Measurements from ENCODE around the gene RHOF.

Gene RHOF

GRCh38 chr12:121741743-121742142, 51.7 kb downstream of the RHOF start:
- Histone ChIP-seq H2BK120ac (ENCODE audit: insufficient read depth, low read length, poor library complexity) (no peak overlapping the region), H2BK5ac (ENCODE audit: low read depth, low read length, poor library complexity) (no peak overlapping the region), H3K79me2 (ENCODE audit: control insufficient read depth, insufficient read depth, low read length, poor library complexity) (no peaks in the 10 kb centered on the region), H3K36me3 (ENCODE audit: control insufficient read depth in 1 of 2, insufficient read depth in 2 of 2, low read length in 2 of 2) (no peaks in the 10 kb centered on the region), H3K9me3 (ENCODE audit: insufficient read depth, low read depth, low read length) (no peaks in the 10 kb centered on the region), H4K91ac (ENCODE audit: low read depth, low read length) (no peak overlapping the region), H3K27me3 (ENCODE audit: insufficient read depth, low read length) (no peaks in the 10 kb centered on the region), H3K27ac (ENCODE audit: low read depth, low read length) (no peak overlapping the region), H3K4ac (ENCODE audit: low read depth, low read length) (no peak overlapping the region), H3K4me1 (ENCODE audit: control insufficient read depth in 1 of 2, insufficient read depth in 2 of 2, low read length in 2 of 2) (no peaks in the 10 kb centered on the region), H2AK5ac (ENCODE audit: low read length) (no peak overlapping the region), H4K12ac (ENCODE audit: low read depth, low read length) (no peak overlapping the region), H3K79me1 (ENCODE audit: low read length) (no peaks in the 10 kb centered on the region), H3K4me3 (ENCODE audit: low read depth, low read length) (no peak overlapping the region), H3K14ac (ENCODE audit: low read length) (no peak overlapping the region), H2BK12ac (ENCODE audit: low read length) (no peak overlapping the region), H3K23ac (ENCODE audit: low read length) (no peak overlapping the region), H3K4me2 (ENCODE audit: low read length) (no peak overlapping the region), H4K8ac (ENCODE audit: low read depth, low read length) (no peak overlapping the region), H3K18ac (ENCODE audit: low read length) (no peak overlapping the region), H2AFZ (ENCODE audit: insufficient read depth, low read length, poor library complexity) (no peak overlapping the region), H3K9ac (ENCODE audit: low read length) (no peak overlapping the region)
- no peak for DNase-seq
- WGBS (ENCODE audit: extremely low coverage, insufficient coverage, insufficient read length) = no CpG with 5 or more reads among the region's 6 CpGs

- no peak overlapping the region for H2BK120ac ChIP-seq (ENCODE audit: insufficient read depth, low read length, poor library complexity)
- H3K9ac ChIP-seq (ENCODE audit: low read length) = no peak overlapping the region
- no peak overlapping the region for H3K23ac ChIP-seq (ENCODE audit: low read length)
- H3K27ac ChIP-seq (ENCODE audit: low read depth, low read length) = no peak overlapping the region
- no peak overlapping the region for H2BK5ac ChIP-seq (ENCODE audit: low read depth, low read length, poor library complexity)
- H3K79me1 ChIP-seq (ENCODE audit: low read length) = no peaks in the 10 kb centered on the region
- H2AFZ ChIP-seq (ENCODE audit: insufficient read depth, low read length, poor library complexity) = no peak overlapping the region
- H3K4me3 ChIP-seq (ENCODE audit: low read depth, low read length) = no peak overlapping the region
- H3K79me2 ChIP-seq (ENCODE audit: control insufficient read depth, insufficient read depth, low read length, poor library complexity) = no peaks in the 10 kb centered on the region
- no peak overlapping the region for H4K91ac ChIP-seq (ENCODE audit: low read depth, low read length)
- no peaks in the 10 kb centered on the region for H3K4me1 ChIP-seq (ENCODE audit: control insufficient read depth in 1 of 2, insufficient read depth in 2 of 2, low read length in 2 of 2)
- H2BK12ac ChIP-seq (ENCODE audit: low read length) = no peak overlapping the region
- no peak overlapping the region for H4K12ac ChIP-seq (ENCODE audit: low read depth, low read length)
- no peaks in the 10 kb centered on the region for H3K36me3 ChIP-seq (ENCODE audit: control insufficient read depth in 1 of 2, insufficient read depth in 2 of 2, low read length in 2 of 2)
- H3K4me2 ChIP-seq (ENCODE audit: low read length) = no peak overlapping the region
- H2AK5ac ChIP-seq (ENCODE audit: low read length) = no peak overlapping the region
- WGBS (ENCODE audit: extremely low coverage, insufficient coverage, insufficient read length) = no CpG with 5 or more reads among the region's 4 CpGs
- no peak for DNase-seq
- H3K14ac ChIP-seq (ENCODE audit: low read length) = no peak overlapping the region
- H3K4ac ChIP-seq (ENCODE audit: low read depth, low read length) = no peak overlapping the region
- H3K27me3 ChIP-seq (ENCODE audit: insufficient read depth, low read length) = no peaks in the 10 kb centered on the region
- no peak overlapping the region for H4K8ac ChIP-seq (ENCODE audit: low read depth, low read length)
- no peaks in the 10 kb centered on the region for H3K9me3 ChIP-seq (ENCODE audit: insufficient read depth, low read depth, low read length)
- no peak overlapping the region for H3K18ac ChIP-seq (ENCODE audit: low read length)
These were observed 52.6 kb downstream of the RHOF start for GRCh38 chr12:121740847-121741246.

- no peak overlapping the region for H3K9ac ChIP-seq (ENCODE audit: low read length)
- no peak overlapping the region for H3K4me3 ChIP-seq (ENCODE audit: low read depth, low read length)
- no peaks in the 10 kb centered on the region for H3K4me1 ChIP-seq (ENCODE audit: control insufficient read depth in 1 of 2, insufficient read depth in 2 of 2, low read length in 2 of 2)
- H3K14ac ChIP-seq (ENCODE audit: low read length) = no peak overlapping the region
- H4K8ac ChIP-seq (ENCODE audit: low read depth, low read length) = no peak overlapping the region
- H2BK120ac ChIP-seq (ENCODE audit: insufficient read depth, low read length, poor library complexity) = no peak overlapping the region
- no peaks in the 10 kb centered on the region for H3K79me2 ChIP-seq (ENCODE audit: control insufficient read depth, insufficient read depth, low read length, poor library complexity)
- H3K36me3 ChIP-seq (ENCODE audit: control insufficient read depth in 1 of 2, insufficient read depth in 2 of 2, low read length in 2 of 2) = no peaks in the 10 kb centered on the region
- DNase-seq = no peak
- H3K23ac ChIP-seq (ENCODE audit: low read length) = no peak overlapping the region
- no peak overlapping the region for H2BK5ac ChIP-seq (ENCODE audit: low read depth, low read length, poor library complexity)
- H3K79me1 ChIP-seq (ENCODE audit: low read length) = no peaks in the 10 kb centered on the region
- H2AK5ac ChIP-seq (ENCODE audit: low read length) = no peak overlapping the region
- H3K4me2 ChIP-seq (ENCODE audit: low read length) = no peak overlapping the region
- no peak overlapping the region for H2AFZ ChIP-seq (ENCODE audit: insufficient read depth, low read length, poor library complexity)
- H3K18ac ChIP-seq (ENCODE audit: low read length) = no peak overlapping the region
- H3K9me3 ChIP-seq (ENCODE audit: insufficient read depth, low read depth, low read length) = no peaks in the 10 kb centered on the region
- no peak overlapping the region for H4K91ac ChIP-seq (ENCODE audit: low read depth, low read length)
- no peaks in the 10 kb centered on the region for H3K27me3 ChIP-seq (ENCODE audit: insufficient read depth, low read length)
- H3K27ac ChIP-seq (ENCODE audit: low read depth, low read length) = no peak overlapping the region
- H2BK12ac ChIP-seq (ENCODE audit: low read length) = no peak overlapping the region
- H3K4ac ChIP-seq (ENCODE audit: low read depth, low read length) = no peak overlapping the region
- no CpG with 5 or more reads among the region's 9 CpGs for WGBS (ENCODE audit: extremely low coverage, insufficient coverage, insufficient read length)
- no peak overlapping the region for H4K12ac ChIP-seq (ENCODE audit: low read depth, low read length)
These were observed 55.1 kb downstream of the RHOF start for GRCh38 chr12:121738340-121738858.

GRCh38 chr12:121733849-121734248, 59.6 kb downstream of the RHOF start:
- no peaks in the 10 kb centered on the region for H3K27me3 ChIP-seq (ENCODE audit: insufficient read depth, low read length)
- no CpG with 5 or more reads among the region's 8 CpGs for WGBS (ENCODE audit: extremely low coverage, insufficient coverage, insufficient read length)
- no peak for DNase-seq

More at GRCh38 chr12:121733849-121734248, 59.6 kb downstream of the RHOF start:
- Histone ChIP-seq H3K18ac (ENCODE audit: low read length) (no peak overlapping the region), H2BK120ac (ENCODE audit: insufficient read depth, low read length, poor library complexity) (no peak overlapping the region), H3K36me3 (ENCODE audit: control insufficient read depth in 1 of 2, insufficient read depth in 2 of 2, low read length in 2 of 2) (no peaks in the 10 kb centered on the region), H4K8ac (ENCODE audit: low read depth, low read length) (no peak overlapping the region), H2AFZ (ENCODE audit: insufficient read depth, low read length, poor library complexity) (no peak overlapping the region), H2BK12ac (ENCODE audit: low read length) (no peak overlapping the region), H3K79me2 (ENCODE audit: control insufficient read depth, insufficient read depth, low read length, poor library complexity) (no peaks in the 10 kb centered on the region), H3K27ac (ENCODE audit: low read depth, low read length) (no peak overlapping the region), H4K12ac (ENCODE audit: low read depth, low read length) (no peak overlapping the region), H2BK5ac (ENCODE audit: low read depth, low read length, poor library complexity) (no peak overlapping the region), H3K4me2 (ENCODE audit: low read length) (no peak overlapping the region), H3K4ac (ENCODE audit: low read depth, low read length) (no peak overlapping the region), H2AK5ac (ENCODE audit: low read length) (no peak overlapping the region), H3K9ac (ENCODE audit: low read length) (no peak overlapping the region), H3K14ac (ENCODE audit: low read length) (no peak overlapping the region), H4K91ac (ENCODE audit: low read depth, low read length) (no peak overlapping the region), H3K4me1 (ENCODE audit: control insufficient read depth in 1 of 2, insufficient read depth in 2 of 2, low read length in 2 of 2) (no peaks in the 10 kb centered on the region), H3K23ac (ENCODE audit: low read length) (no peak overlapping the region), H3K9me3 (ENCODE audit: insufficient read depth, low read depth, low read length) (peaks cover 2% of the 10 kb centered on the region), H3K79me1 (ENCODE audit: low read length) (no peaks in the 10 kb centered on the region), H3K4me3 (ENCODE audit: low read depth, low read length) (no peak overlapping the region)

Measured in trophoblast cell (in vitro differentiated cells and primary cell).